ENCODE results near the gene GLP1R.

GRCh38 chr6:39083231-39083634 is 34.7 kb downstream of the GLP1R start:
- no peak for TF ChIP-seq CTCF (IDR thresholded peaks at IDR 0.05)
- no peak for TF ChIP-seq POLR2A (IDR thresholded peaks at IDR 0.05)
- TF ChIP-seq EP300 (IDR thresholded peaks at IDR 0.05): no peak
